ENCODE data around the gene NCOA7. TPM values are rescaled to one million over a fixed set of nuclear protein-coding genes. Genes with fewer than 3 reads are reported as not detected.

The NCOA7 gene
- total RNA-seq, 2 donors from 2014 or later, result 26.5 to 30.0 TPM

GRCh38 chr6:125787791-125788190 lies 3.0 kb upstream of the NCOA7 start:
- 20 to 21% methylated on average over 2 of the region's 2 CpGs for whole genome bisulfite sequencing, 2 donors
- intact Hi-C loops (cut with DNase I), result no loop called here
- no peak for ATAC-seq
- H3K4me3 ChIP-seq, result no peak overlapping the region
- no peaks in the 10 kb centered on the region for H3K36me3 ChIP-seq (replicated peaks in 1 of 2; ENCODE audit: insufficient read depth in 1 of 2, low read depth in 2 of 2)
- no peaks in the 10 kb centered on the region for H3K9me3 ChIP-seq
- TF ChIP-seq POLR2A (IDR thresholded peaks at IDR 0.05), result no peak
- TF ChIP-seq, protein P1, sequence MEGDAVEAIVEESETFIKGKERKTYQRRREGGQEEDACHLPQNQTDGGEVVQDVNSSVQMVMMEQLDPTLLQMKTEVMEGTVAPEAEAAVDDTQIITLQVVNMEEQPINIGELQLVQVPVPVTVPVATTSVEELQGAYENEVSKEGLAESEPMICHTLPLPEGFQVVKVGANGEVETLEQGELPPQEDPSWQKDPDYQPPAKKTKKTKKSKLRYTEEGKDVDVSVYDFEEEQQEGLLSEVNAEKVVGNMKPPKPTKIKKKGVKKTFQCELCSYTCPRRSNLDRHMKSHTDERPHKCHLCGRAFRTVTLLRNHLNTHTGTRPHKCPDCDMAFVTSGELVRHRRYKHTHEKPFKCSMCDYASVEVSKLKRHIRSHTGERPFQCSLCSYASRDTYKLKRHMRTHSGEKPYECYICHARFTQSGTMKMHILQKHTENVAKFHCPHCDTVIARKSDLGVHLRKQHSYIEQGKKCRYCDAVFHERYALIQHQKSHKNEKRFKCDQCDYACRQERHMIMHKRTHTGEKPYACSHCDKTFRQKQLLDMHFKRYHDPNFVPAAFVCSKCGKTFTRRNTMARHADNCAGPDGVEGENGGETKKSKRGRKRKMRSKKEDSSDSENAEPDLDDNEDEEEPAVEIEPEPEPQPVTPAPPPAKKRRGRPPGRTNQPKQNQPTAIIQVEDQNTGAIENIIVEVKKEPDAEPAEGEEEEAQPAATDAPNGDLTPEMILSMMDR (IDR thresholded peaks at IDR 0.05), result peak in 4 of 7 experiments; percentile 29 to 49 (median 42)
- H3K27ac ChIP-seq, result no peak overlapping the region
- H3K27me3 ChIP-seq, result no peaks in the 10 kb centered on the region
- H3K4me1 ChIP-seq, result peaks cover 29% of the 10 kb centered on the region
- DNase-seq, result peak in 2 of 4 donors; percentile 32 to 41

DNA sequence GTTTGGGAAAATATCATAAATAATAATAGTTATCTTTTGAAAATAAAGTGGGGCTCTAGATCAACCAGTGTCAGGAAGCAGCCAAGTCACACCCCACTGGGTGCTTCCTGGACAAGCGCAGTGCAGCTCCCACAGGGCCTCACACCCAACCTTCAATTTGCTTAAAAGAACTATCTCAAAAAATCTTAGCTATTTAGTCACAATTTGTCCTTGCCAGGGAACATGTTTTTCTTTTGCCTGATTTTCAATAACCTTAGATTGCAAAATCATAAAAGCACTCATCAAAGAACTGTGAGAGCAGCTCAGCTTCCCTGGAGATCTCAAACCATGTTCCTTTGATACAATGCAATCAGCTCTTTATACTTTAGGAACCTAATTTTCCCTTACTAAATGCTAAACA lies 1.6 kb upstream of the NCOA7 start:
- peak overlapping the region in 3 of 4 donors; percentile 93 to 97 (median 94) for H3K27ac ChIP-seq
- H3K27me3 ChIP-seq, result no peaks in the 10 kb centered on the region
- no peak for TF ChIP-seq POLR2A (IDR thresholded peaks at IDR 0.05)
- TF ChIP-seq, protein P1 (IDR thresholded peaks at IDR 0.05), result no peak
- 67 to 88% methylated on average over 1 of the region's 1 CpG for WGBS, 2 donors
- ATAC-seq (no peak), DNase-seq (no peak)
- intact Hi-C loops (cut with DNase I), result no loop called here
- no peak overlapping the region for H3K4me3 ChIP-seq
- peaks cover 29% of the 10 kb centered on the region for H3K4me1 ChIP-seq
- no peaks in the 10 kb centered on the region for H3K9me3 ChIP-seq
- no peaks in the 10 kb centered on the region for H3K36me3 ChIP-seq (replicated peaks in 1 of 2; ENCODE audit: insufficient read depth in 1 of 2, low read depth in 2 of 2)

DNA sequence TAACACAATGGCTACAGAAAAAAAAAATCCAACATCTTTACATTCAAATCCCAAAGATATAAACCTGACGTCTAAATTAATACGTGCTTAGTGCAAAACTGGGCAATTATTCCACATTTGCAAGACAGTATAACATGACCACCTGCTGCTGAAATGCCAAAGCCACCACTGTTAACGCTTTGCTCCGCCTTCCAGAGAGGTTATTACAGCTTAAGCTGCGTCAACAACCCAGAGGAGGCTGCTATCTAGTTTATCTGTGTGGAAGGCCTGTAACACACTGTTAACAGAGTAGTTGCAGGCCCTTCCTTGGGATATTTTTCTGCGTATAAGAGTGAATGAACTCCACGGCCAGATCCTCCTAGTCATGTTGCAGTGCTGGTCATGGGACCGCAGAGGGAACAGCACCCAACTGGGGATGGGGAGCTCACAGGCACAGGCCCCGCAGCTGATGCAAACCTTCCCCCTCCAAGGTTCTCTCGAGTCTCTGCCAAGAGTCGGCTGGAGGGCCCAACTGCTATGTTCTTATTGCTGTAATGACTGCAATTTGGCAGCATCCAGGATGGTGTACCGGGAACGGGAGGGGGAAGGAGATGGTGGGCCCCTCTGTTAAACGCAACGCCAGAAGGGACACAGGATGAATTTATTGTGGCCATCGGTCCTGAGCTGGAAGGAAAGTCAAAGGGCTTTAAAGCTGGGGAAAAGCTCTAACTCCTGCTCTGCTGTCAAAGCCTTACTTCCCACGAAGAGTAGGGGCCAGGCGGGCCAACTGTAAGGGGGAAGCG lies 993 bp upstream of the NCOA7 start:
- intact Hi-C loops (cut with DNase I), result loop anchor here (10.0 kb wide), 1 partner anchor 175 kb away; no protein-coding TSS in a partner anchor
- no peak for TF ChIP-seq POLR2A (IDR thresholded peaks at IDR 0.05)
- TF ChIP-seq, protein P1 (IDR thresholded peaks at IDR 0.05), result no peak
- peaks cover 29% of the 10 kb centered on the region for H3K4me1 ChIP-seq
- H3K9me3 ChIP-seq, result no peaks in the 10 kb centered on the region
- H3K36me3 ChIP-seq (replicated peaks in 1 of 2; ENCODE audit: insufficient read depth in 1 of 2, low read depth in 2 of 2), result no peaks in the 10 kb centered on the region
- peak overlapping the region; percentile 90 to 97 (median 94) for H3K27ac ChIP-seq
- ATAC-seq, result peak; percentile 25
- no peaks in the 10 kb centered on the region for H3K27me3 ChIP-seq
- peak overlapping the region; percentile 72 to 84 for H3K4me3 ChIP-seq
- 12 to 22% methylated on average over 16 to 19 of the region's 19 CpGs for WGBS, 2 donors
- peak; percentile 44 to 52 (median 46) for DNase-seq

GRCh38 chr6:125791151-125791819 lies 525 bp downstream of the NCOA7 start:
- Histone ChIP-seq H3K27ac (peak overlapping the region; percentile 90 to 97 (median 94)), H3K9me3 (no peaks in the 10 kb centered on the region), H3K27me3 (no peaks in the 10 kb centered on the region), H3K4me1 (peaks cover 29% of the 10 kb centered on the region), H3K36me3 (replicated peaks in 1 of 2; ENCODE audit: insufficient read depth in 1 of 2, low read depth in 2 of 2) (no peaks in the 10 kb centered on the region), H3K4me3 (peak overlapping the region; percentile 72 to 84)
- intact Hi-C loops (cut with DNase I), result loop anchor here (10.0 kb wide), 1 partner anchor 174 kb away; no protein-coding TSS in a partner anchor
- DNase-seq (peak; percentile 50 to 70 (median 61)), ATAC-seq (peak; percentile 54)
- WGBS, 2 donors, result 0 to 1% methylated on average over 18 to 28 of the region's 28 CpGs
- TF ChIP-seq, protein P1 (IDR thresholded peaks at IDR 0.05), result peak; percentile 8 to 74 (median 53)
- peak in 2 of 3 donors; percentile 1 to 9 for TF ChIP-seq POLR2A (IDR thresholded peaks at IDR 0.05)
